Hepatocyte (in vitro differentiated cells): Measurements from ENCODE around the gene LRBA.

Source experiments
- CTCF ChIP-seq: fragments of 200-600 bp; sonication (generic); IDR thresholded peaks from 2 replicates; pipeline ENCODE4 v1.5.1; 2016; ENCODE audit warnings: antibody characterized with exemption, mild to moderate bottlenecking; ENCODE audit not compliant: poor library complexity
- EZH2 ChIP-seq: fragments of 200-600 bp; sonication (generic); IDR thresholded peaks from 2 replicates; pipeline ENCODE4 v1.6.1; 2016; ENCODE audit warnings: antibody characterized with exemption, mild to moderate bottlenecking, borderline replicate concordance
- EZH2phosphoT487 ChIP-seq: fragments of 200-600 bp; sonication (generic); IDR thresholded peaks from one replicate; pipeline ENCODE4 v1.6.1; 2018; ENCODE audit warnings: antibody characterized with exemption, mild to moderate bottlenecking, low read depth, moderate library complexity; ENCODE audit not compliant: unreplicated experiment, severe bottlenecking

GRCh38 chr4:150584111-150584915, 430.8 kb downstream of the LRBA start:
- TF ChIP-seq CTCF (no peak), EZH2 (no peak), EZH2phosphoT487 (no peak)
